GM19452 (cell line): Measurements from ENCODE around the gene PSPN.
"Not testable (repeated sequence)": the region's sequence is repeated elsewhere in the genome, so short reads cannot be mapped to it uniquely, and the experiment has no call there.

Experiments
- ATAC-seq: cut with Tn5 transposase; IDR thresholded peaks from one replicate; pipeline ENCODE4 v1.9.1; 2021; ENCODE audit not compliant: unreplicated experiment

The PSPN gene

GRCh38 chr19:6373813-6374108, 2.0 kb downstream of the PSPN start:
- ATAC-seq = no peak

DNA sequence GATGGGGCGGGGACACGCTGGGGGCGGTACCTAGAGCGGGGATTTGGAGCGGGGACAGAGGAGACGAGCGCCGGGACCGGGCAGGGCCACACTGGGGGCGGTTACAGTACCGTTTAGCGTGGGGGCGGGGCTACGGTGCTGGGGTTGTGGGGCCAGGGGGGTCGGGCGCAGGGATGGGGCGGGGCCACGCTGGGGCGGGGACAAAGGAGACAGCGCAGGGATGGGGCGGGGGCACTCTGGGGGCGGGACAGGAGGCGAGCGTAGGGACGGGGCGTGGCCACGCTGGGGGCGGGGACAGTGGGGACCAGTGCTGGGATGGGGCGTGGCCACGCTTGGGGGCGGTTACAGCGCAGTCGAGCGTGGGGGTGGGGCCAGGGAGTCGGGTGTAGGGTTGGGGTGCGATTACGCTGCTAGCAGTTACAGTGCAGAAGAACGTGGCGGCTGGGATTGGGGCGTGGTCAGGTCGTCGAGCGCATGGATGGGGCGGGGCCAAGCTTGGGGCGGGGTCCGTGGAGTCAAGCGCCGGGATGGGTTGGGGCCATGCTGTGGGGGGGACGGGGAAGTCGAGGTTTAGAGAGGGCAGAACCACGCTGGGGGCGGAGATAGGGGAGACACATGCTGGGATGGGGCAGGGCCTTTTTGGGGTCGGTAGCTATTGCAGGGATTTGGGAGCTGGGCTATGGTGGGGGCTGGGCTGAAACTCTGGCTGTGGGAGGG, 2.5 kb downstream of the PSPN start:
- ATAC-seq = peak; percentile 55

DNA sequence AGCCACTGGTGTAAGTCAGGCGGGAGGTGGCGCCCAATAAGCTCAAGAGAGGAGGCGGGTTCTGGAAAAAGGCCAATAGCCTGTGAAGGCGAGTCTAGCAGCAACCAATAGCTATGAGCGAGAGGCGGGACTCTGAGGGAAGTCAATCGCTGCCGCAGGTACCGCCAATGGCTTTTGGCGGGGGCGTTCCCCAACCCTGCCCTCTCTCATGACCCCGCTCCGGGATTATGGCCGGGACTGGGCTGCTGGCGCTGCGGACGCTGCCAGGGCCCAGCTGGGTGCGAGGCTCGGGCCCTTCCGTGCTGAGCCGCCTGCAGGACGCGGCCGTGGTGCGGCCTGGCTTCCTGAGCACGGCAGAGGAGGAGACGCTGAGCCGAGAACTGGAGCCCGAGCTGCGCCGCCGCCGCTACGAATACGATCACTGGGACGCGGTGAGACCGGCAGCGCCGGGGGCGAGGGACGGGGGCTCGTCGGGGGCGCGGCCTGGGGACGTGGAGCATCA, 3.1 kb downstream of the PSPN start, which contains the start of gene ALKBH7:
Gene ALKBH7 (plus strand): TSS at position 201 of the 502 bp plus-strand sequence. CDS start 27 bp downstream, at position 228.
- peak; percentile 77 for ATAC-seq

- no peak for ATAC-seq
Observed at GRCh38 chr19:6364353-6364752, 11.4 kb downstream of the PSPN start.

GRCh38 chr19:6362351-6362801, 13.4 kb downstream of the PSPN start:
- no peak for ATAC-seq

DNA sequence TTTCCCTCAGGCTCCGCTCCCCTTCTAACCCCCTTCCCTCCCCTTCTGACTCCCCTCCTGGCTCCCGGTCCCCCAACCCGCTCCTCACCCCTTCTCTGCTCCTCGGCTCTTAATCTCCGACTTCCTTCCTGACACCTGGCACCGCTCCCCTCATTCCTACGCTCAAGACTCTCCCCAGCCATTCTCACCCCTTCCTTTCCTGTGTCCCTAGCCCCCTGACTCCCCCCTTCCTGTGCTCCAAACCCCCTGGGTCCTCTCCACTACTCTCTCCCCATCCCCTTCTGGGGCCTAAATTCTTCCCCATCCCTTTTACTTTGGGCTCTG, 13.7 kb downstream of the PSPN start:
- no peak for ATAC-seq

GRCh38 chr19:6360857-6361216, 14.9 kb downstream of the PSPN start:
- ATAC-seq = not testable (repeated sequence)

DNA sequence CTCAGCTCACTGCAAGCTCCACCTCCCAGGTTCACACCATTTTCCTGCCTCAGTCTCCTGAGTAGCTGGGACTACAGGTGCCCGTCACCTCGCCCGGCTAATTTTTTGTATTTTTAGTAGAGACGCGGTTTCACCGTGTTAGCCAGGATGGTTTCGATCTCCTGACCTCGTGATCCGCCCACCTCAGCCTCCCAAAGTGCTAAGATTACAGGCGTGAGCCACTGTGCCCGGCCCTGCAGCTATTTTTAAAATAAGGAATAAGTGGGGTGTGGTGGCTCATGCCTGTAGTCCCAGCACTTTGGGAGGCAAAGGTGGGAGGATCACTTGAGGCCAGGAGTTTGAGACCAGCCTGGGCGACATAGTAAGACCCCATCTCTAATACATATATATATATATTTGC, 15.3 kb downstream of the PSPN start:
- not testable (repeated sequence) for ATAC-seq

GRCh38 chr19:6359568-6360341, 16.0 kb downstream of the PSPN start:
- no peak for ATAC-seq

- ATAC-seq = no peak
Observed at GRCh38 chr19:6358003-6358402, 17.7 kb downstream of the PSPN start.

DNA sequence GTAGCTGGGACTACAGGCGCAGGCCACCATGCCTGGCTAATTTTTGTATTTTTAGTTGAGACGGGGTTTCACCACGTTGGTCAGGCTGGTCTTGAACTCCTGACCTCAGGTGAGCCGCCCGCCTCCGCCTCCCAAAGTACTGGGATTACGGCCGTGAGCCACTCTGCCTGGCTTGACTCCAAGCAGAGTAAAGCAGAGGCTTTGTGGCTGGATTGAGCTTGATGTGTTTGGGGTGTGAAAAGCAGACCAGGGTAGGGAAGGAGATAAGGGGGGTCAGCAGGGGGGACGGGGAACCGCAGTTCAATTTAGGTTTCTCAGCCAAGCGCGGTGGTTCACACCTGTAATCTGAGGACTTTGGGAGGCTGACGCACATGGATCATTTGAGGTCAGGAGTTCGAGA, 18.6 kb downstream of the PSPN start:
- no peak for ATAC-seq

- ATAC-seq = not testable (repeated sequence)
Observed at GRCh38 chr19:6355321-6356040, 20.3 kb downstream of the PSPN start.

GRCh38 chr19:6354098-6354674, 21.5 kb downstream of the PSPN start:
- ATAC-seq = no peak

DNA sequence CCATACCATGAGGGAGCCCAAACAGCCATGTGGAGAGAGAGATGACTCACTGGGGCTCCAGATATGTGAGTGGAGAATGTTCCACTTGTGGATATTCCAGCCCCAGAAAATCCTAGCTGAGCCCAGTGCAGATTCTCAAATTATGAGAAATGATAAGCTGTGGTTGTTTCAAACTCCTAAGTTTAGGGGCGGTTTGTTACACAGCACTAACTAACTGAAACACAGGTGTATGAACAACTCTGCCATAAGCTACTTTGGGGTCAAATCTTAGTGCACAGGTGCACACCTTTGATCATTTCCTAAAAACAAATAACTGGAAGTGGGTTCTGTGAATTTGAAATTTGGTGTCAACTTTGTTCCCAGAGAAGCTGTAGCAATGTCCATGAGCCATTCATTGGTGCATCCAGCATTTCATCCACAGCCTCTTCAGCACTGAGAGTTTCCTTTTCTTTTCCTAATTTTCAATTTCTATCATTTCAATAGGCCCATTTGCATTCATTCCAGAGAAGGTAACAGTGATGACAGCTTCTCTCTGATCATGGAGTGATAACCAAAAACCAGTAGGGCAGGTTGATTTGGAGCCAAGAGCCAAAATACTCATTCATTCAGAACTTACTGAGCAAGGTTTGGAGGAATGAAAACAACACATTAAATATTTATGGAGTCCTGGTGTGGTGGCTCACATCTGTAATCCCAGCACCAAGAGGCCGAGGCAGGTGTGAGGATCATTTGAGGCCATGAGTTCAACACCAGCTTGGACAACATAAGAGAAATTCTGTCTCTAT, 23.2 kb downstream of the PSPN start:
- no peak for ATAC-seq

GRCh38 chr19:6350688-6351087, 25.0 kb downstream of the PSPN start:
- no peak for ATAC-seq

DNA sequence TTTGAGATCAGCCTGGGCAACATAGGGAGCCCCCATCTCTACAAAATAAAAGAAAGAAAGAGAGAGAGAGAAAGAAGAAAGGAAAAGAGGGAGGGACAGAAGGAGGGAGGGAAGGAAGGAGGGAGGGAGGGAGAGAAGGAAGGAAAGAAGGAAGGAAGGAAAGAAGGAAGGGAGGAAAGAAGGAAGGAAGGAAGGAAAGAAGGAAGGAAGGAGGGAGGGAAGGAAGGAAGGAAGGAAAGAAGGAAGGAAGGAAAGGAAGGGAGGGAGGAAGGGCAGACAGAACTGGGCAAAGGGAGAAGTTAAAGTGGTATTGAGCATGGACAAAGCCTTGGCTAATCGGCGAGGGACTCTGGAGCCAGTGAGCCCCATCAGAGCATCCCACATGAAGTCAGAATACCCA, 26.5 kb downstream of the PSPN start:
- ATAC-seq = not testable (repeated sequence)

DNA sequence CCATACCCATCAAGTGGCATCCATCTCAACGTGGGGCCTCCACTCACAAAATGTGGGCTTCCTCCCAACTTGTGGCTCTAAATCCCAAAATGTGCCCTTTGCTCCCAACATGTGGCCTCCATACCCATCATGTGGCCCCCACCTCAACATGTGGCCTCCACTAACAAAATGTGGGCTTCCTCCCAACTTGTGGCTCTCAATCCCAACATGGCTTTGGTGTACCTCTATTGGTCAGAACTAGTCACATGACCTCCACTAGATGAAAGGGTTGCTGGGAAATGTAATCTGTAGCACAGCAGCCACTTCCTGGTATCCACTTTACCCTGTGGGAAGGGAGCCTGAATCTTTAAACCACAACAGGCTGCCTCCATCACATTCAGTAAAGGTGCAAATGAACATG, 32.3 kb downstream of the PSPN start:
- no peak for ATAC-seq

DNA sequence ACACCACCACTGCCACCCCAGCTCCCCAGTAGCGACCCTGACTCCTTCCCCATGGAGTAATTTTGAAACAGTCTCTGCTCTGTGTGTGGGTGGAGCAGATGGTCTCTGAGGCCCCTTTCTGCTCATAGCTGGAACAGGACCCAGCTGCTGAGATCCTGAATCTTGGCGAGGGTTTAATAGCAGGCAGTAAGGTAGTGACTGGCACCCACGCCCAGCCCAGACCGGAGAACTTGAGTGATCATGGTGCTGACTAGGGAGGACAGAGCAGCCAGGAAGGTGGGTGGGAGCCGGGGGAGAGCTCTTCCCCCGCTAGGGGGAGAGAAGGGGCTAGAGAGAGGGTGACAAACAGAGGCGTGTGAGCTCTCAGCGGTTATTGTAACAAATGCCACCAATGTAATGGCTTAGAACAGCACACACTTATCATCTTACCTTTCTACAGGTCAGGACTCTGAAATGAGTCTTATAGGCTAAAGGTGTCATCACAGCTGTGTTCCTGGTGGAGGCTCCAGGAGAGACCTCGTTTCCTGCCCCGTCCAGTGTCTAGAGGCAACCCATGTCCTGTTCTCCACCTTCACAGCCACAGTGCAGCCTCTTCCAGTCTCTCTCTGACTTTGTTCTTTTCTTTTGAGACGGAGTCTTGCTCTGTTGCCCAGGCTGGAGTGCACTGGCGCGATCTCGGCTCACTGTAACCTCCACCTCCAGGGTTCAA, 35.1 kb downstream of the PSPN start:
- ATAC-seq = no peak

- ATAC-seq = no peak
Observed at GRCh38 chr19:6334490-6335285, 41.0 kb downstream of the PSPN start.
